Measurements from ENCODE around the gene CCDC141. TPM values are rescaled to one million over a fixed set of nuclear protein-coding genes. Genes with fewer than 3 reads are reported as not detected.
A peak's percentile ranks its signal among the peaks of the same experiment; 100 is the strongest.

Gene CCDC141
- total RNA-seq, 1 donor from 2014 or later = 0.06 TPM

- DNase-seq (ENCODE audit: extremely low read depth, low read depth, low spot score) = no peak
Measured at GRCh38 chr2:178874529-178875240, 175.3 kb downstream of the CCDC141 start.

- no peak for DNase-seq (ENCODE audit: extremely low read depth, low read depth, low spot score)
Measured at GRCh38 chr2:178873912-178874311, 176.0 kb downstream of the CCDC141 start.

- no peak for DNase-seq (ENCODE audit: extremely low read depth, low read depth, low spot score)
Measured at GRCh38 chr2:178871536-178871935, 178.4 kb downstream of the CCDC141 start.

GRCh38 chr2:178870703-178871102 lies 179.2 kb downstream of the CCDC141 start:
- DNase-seq (ENCODE audit: extremely low read depth, low read depth, low spot score) = no peak

GRCh38 chr2:178865999-178866398 lies 183.9 kb downstream of the CCDC141 start:
- DNase-seq (ENCODE audit: extremely low read depth, low read depth, low spot score) = no peak

GRCh38 chr2:178865146-178865936 lies 184.6 kb downstream of the CCDC141 start:
- no peak for DNase-seq (ENCODE audit: extremely low read depth, low read depth, low spot score)

GRCh38 chr2:178863856-178864620 lies 185.9 kb downstream of the CCDC141 start:
- peak; percentile 9 for DNase-seq (ENCODE audit: extremely low read depth, low read depth, low spot score)

GRCh38 chr2:178863130-178863855 lies 186.6 kb downstream of the CCDC141 start:
- no peak for DNase-seq (ENCODE audit: extremely low read depth, low read depth, low spot score)

GRCh38 chr2:178860551-178860950 lies 189.4 kb downstream of the CCDC141 start:
- DNase-seq (ENCODE audit: extremely low read depth, low read depth, low spot score) = no peak

- DNase-seq (ENCODE audit: extremely low read depth, low read depth, low spot score) = no peak
Measured at GRCh38 chr2:178859730-178860129, 190.2 kb downstream of the CCDC141 start.

- DNase-seq (ENCODE audit: extremely low read depth, low read depth, low spot score) = no peak
Measured at GRCh38 chr2:178858896-178859625, 190.9 kb downstream of the CCDC141 start.

- DNase-seq (ENCODE audit: extremely low read depth, low read depth, low spot score) = no peak
Measured at GRCh38 chr2:178855151-178855550, 194.8 kb downstream of the CCDC141 start.

GRCh38 chr2:178848335-178848734 lies 201.6 kb downstream of the CCDC141 start:
- DNase-seq (ENCODE audit: extremely low read depth, low read depth, low spot score) = no peak

GRCh38 chr2:178846458-178846802 lies 203.5 kb downstream of the CCDC141 start:
- DNase-seq (ENCODE audit: extremely low read depth, low read depth, low spot score) = no peak

- DNase-seq (ENCODE audit: extremely low read depth, low read depth, low spot score) = no peak
Measured at GRCh38 chr2:178845566-178846457, 204.1 kb downstream of the CCDC141 start.

GRCh38 chr2:178844701-178845100 lies 205.2 kb downstream of the CCDC141 start:
- DNase-seq (ENCODE audit: extremely low read depth, low read depth, low spot score) = no peak

- DNase-seq (ENCODE audit: extremely low read depth, low read depth, low spot score) = no peak
Measured at GRCh38 chr2:178844269-178844668, 205.7 kb downstream of the CCDC141 start.

- DNase-seq (ENCODE audit: extremely low read depth, low read depth, low spot score) = no peak
Measured at GRCh38 chr2:178843697-178844096, 206.2 kb downstream of the CCDC141 start.

- DNase-seq (ENCODE audit: extremely low read depth, low read depth, low spot score) = no peak
Measured at GRCh38 chr2:178836807-178837206, 213.1 kb downstream of the CCDC141 start.

All from glomerular endothelial cell (primary cell).